ENCODE measurements around the gene CD86. TPM values are rescaled to one million over a fixed set of nuclear protein-coding genes. Genes with fewer than 3 reads are reported as not detected.

CD86 gene
- total RNA-seq, 1 experiment from 2014 or later, result not detected

GRCh38 chr3:122097141-122097540, 42.0 kb downstream of the CD86 start:
- CTCF ChIA-PET, result no interaction called here
- BruUV-seq (replicated peaks), result no TSS peak
- ATAC-seq (no peak), DNase-seq (ENCODE audit: low read depth, low spot score) (no peak)
- Histone ChIP-seq H4K20me1 (ENCODE audit: insufficient read depth) (no peaks in the 10 kb centered on the region), H2AFZ (ENCODE audit: low read depth, low read length, poor library complexity, severe bottlenecking) (no peak overlapping the region), H3K79me2 (ENCODE audit: insufficient read depth, low read length) (no peaks in the 10 kb centered on the region), H3K4me1 (ENCODE audit: control insufficient read depth in 1 of 2, insufficient read depth in 2 of 2, low read length in 2 of 2) (no peaks in the 10 kb centered on the region), H3K9ac (ENCODE audit: low read length) (no peak overlapping the region), H3K27me3 (ENCODE audit: insufficient read depth, low read length) (0 out of 2 replicates have a peak, but pooled peaks cover 14% of the 10 kb centered on the region), H3K36me3 (ENCODE audit: control insufficient read depth in 1 of 2, insufficient read depth in 2 of 2, low read length in 2 of 2) (no peaks in the 10 kb centered on the region), H3K27ac (ENCODE audit: low read depth, low read length) (no peak overlapping the region), H3K9me3 (ENCODE audit: control insufficient read depth in 1 of 2, insufficient read depth in 1 of 2, low read depth in 1 of 2, low read length in 2 of 2) (no peaks in the 10 kb centered on the region), H3K9me2 (ENCODE audit: insufficient read depth) (no peaks in the 10 kb centered on the region), H3K4me3 (replicated peaks in 1 of 2; ENCODE audit: low read depth in 1 of 2, low read length in 2 of 2) (no peak overlapping the region), H3K4me2 (ENCODE audit: low read length) (no peak overlapping the region)
- POLR2A ChIA-PET, result no interaction called here
- RAD21 ChIA-PET (ENCODE audit: low non-redundant PET in 1 of 2, low total read pairs in 2 of 2, uncharacterized antibody in 2 of 2, unreplicated experiment in 2 of 2), result no interaction called here
- TF ChIP-seq ELF1 (IDR thresholded peaks at IDR 0.05; ENCODE audit: borderline replicate concordance, low read depth) (no peak), REST (IDR thresholded peaks at IDR 0.05; ENCODE audit: low read depth) (no peak), POLR2AphosphoS5 (IDR thresholded peaks at IDR 0.05; ENCODE audit: low read depth, low read length) (no peak), RAD21 (IDR thresholded peaks at IDR 0.05; ENCODE audit: low read depth) (no peak), FOSL1 (IDR thresholded peaks at IDR 0.05; ENCODE audit: low read depth) (no peak), YY1 (IDR thresholded peaks at IDR 0.05; ENCODE audit: extremely low read depth, insufficient replicate concordance, low read depth, low read length) (no peak), TCF7L2 (IDR thresholded peaks at IDR 0.05; ENCODE audit: borderline replicate concordance, extremely low read depth, insufficient read depth, insufficient read length) (no peak), SP1 (IDR thresholded peaks at IDR 0.05; ENCODE audit: low read depth) (no peak), ATF3 (IDR thresholded peaks at IDR 0.05) (no peak), SRF (IDR thresholded peaks at IDR 0.05; ENCODE audit: low read depth) (no peak), ZBTB33 (IDR thresholded peaks at IDR 0.05; ENCODE audit: extremely low read depth, insufficient replicate concordance, low read length) (no peak), CBX3 (IDR thresholded peaks at IDR 0.05; ENCODE audit: low read depth) (no peak), CEBPB (IDR thresholded peaks at IDR 0.05; ENCODE audit: low read depth) (no peak), JUND (IDR thresholded peaks at IDR 0.05) (no peak), POLR2A (IDR thresholded peaks at IDR 0.05; ENCODE audit: borderline replicate concordance, extremely low read depth, insufficient read depth, insufficient read length) (no peak), ZNF274 (IDR thresholded peaks at IDR 0.05; ENCODE audit: low read depth, low read length) (no peak)
- intact Hi-C loops (cut with micrococcal nuclease), result no loop called here

All from HCT116 (cell line).